Spleen (tissue), 11 donors: Measurements from ENCODE around the gene TWIST2. TPM values are rescaled to one million over a fixed set of nuclear protein-coding genes. Genes with fewer than 3 reads are reported as not detected.

Source experiments
- DNase-seq: peaks from one replicate; pipeline ENCODE4 v3.0.0-alpha.2; 2020
- H3K27ac ChIP-seq, 8 donors: fragments of 200-600 bp; sonication (generic) in 7 of 8; 1 replicate in 4 of 8; 2 replicates in 4 of 8; pipeline versions ENCODE4 v1.5.0 to v1.8.0; 2016 to 2021; ENCODE audit warnings: inconsistent platforms in 4 of 8, mild to moderate bottlenecking in 4 of 8, moderate library complexity in 1 of 8
- H3K27me3 ChIP-seq, 7 donors: fragments of 200-600 bp; sonication (generic) in 6 of 7; replicated peaks in 1 of 7; 1 replicate in 4 of 7; 2 replicates in 3 of 7; pipeline versions ENCODE4 v1.5.0 to v1.8.0; 2016 to 2021; ENCODE audit warnings: inconsistent platforms in 3 of 7, mild to moderate bottlenecking in 1 of 7
- H3K36me3 ChIP-seq, 6 donors: fragments of 200-600 bp; sonication (generic) in 5 of 6; 1 replicate in 4 of 6; 2 replicates in 2 of 6; pipeline versions ENCODE4 v1.5.0 to v1.8.0; 2016 to 2021; ENCODE audit warnings: inconsistent platforms in 2 of 6
- H3K4me1 ChIP-seq, 6 donors: fragments of 200-600 bp; sonication (generic) in 5 of 6; 1 replicate in 3 of 6; 2 replicates in 3 of 6; pipeline versions ENCODE4 v1.5.0 to v1.8.0; 2016 to 2021; ENCODE audit warnings: inconsistent platforms in 3 of 6
- H3K4me3 ChIP-seq, 8 donors: fragments of 200-600 bp; sonication (generic) in 7 of 8; 1 replicate in 4 of 8; 2 replicates in 4 of 8; pipeline versions ENCODE4 v1.5.0 to v1.8.0; 2016 to 2021; ENCODE audit warnings: inconsistent platforms in 4 of 8, mild to moderate bottlenecking in 4 of 8, moderate library complexity in 2 of 8
- H3K9me3 ChIP-seq, 8 donors: fragments of 200-600 bp; sonication (generic) in 7 of 8; 1 replicate in 4 of 8; 2 replicates in 4 of 8; pipeline versions ENCODE4 v1.5.0 to v1.8.0; 2016 to 2021; ENCODE audit warnings: inconsistent platforms in 4 of 8
- POLR2A ChIP-seq, 3 donors: fragments of 450-650 bp; IDR thresholded peaks; one replicate each; pipeline ENCODE4 v1.5.1; 2017; ENCODE audit warnings: antibody characterized with exemption in 3 of 3, mild to moderate bottlenecking in 1 of 3
- POLR2AphosphoS5 ChIP-seq, 3 donors: sonication (generic); formaldehyde crosslinking; IDR thresholded peaks; one replicate each; pipeline ENCODE4 v1.5.1; 2017; ENCODE audit warnings: antibody characterized with exemption in 3 of 3
- WGBS, 5 donors: extraction: QIAGEN DNeasy Blood & Tissue Kit in 3 of 5; methylation state at CpG; one replicate each; pipeline versions ENCODE4 v1.1.5 to v1.1.7; 2013 to 2018; 5-methylcytosine and 5-hydroxymethylcytosine counted together
- intact Hi-C: fragments of 100-400 bp; cut with DNase I; formaldehyde crosslinking; loops from one replicate; pipeline ENCODE4 v1.15.0; 2023; ENCODE audit warnings: low total_unique reads
- polyA plus RNA-seq, 3 donors: library from polyadenylated mRNA; stranded (reverse); fragments of 200-250 nt; gene quantifications; one replicate each; pipeline ENCODE4 v1.2.1, GENCODE V29; 2013
- total RNA-seq, 7 donors: library from RNA; depleted of rRNA in 3 of 7; stranded (reverse); fragments of >200 nt in 3 of 7; fragmentation: NEBNext Ultra II Directional in 4 of 7; extraction: Animal tissue kit (Norgen Biotek cat#: 25700) in 4 of 7; gene quantifications; one replicate each; pipeline versions ENCODE4 v1.1.0 to v1.2.1, GENCODE V29; 2016 to 2021
- TF ChIP-seq, protein P1 (sequence below), 11 experiments: fragments of 200-600 bp in 7 of 11; fragments of 450-650 bp in 4 of 11; sonication (generic) in 4 of 11; IDR thresholded peaks in 8 of 11; conservative IDR thresholded peaks in 3 of 11; 1 replicate in 7 of 11; 2 replicates in 4 of 11; pipeline versions ENCODE4 v1.4.0 to v1.8.0; 2016 to 2021; ENCODE audit warnings: antibody characterized with exemption in 11 of 11, inconsistent platforms in 4 of 11, mild to moderate bottlenecking in 1 of 11
- donor health status: healthy with polysubstance abuse.
- donor health status: DM: no; HTN: no; CAD: no; lungs with moderate emphysema.
- donor health status: DM: no; HTN: no; CAD: no.
- donor health status: Bipolar disorder and iron deficiency.
- donor health status: healthy.
- donor health status: DM: no; HTN: no; CAD: no.
- donor health status: DM: yes; HTN: yes; CAD: no.

TWIST2 gene
- total and polyA plus RNA-seq, 10 donors = 1.7 to 9.0 (median 2.4) TPM

DNA sequence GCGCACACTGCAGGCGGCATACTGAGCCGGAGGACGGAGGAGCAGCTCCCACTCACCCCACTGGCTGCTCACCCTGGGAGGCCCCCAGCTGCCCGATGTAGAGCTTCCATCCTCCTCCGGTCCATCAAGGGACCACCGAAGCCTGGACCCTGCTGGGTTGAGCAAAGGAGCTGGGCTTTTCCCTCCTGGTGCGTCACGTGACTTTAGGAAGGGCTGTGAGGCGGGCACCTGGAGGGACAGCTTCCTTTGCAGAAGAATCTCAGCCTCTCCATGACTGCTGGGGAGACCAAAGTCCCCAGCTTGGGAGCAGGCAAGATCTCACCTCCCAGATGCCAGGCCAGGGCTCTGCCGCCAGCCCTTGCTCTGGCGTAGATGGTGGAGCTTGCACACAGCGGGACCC is 102.7 kb downstream of the TWIST2 start:
- H3K36me3 ChIP-seq = no peaks in the 10 kb centered on the region

DNA sequence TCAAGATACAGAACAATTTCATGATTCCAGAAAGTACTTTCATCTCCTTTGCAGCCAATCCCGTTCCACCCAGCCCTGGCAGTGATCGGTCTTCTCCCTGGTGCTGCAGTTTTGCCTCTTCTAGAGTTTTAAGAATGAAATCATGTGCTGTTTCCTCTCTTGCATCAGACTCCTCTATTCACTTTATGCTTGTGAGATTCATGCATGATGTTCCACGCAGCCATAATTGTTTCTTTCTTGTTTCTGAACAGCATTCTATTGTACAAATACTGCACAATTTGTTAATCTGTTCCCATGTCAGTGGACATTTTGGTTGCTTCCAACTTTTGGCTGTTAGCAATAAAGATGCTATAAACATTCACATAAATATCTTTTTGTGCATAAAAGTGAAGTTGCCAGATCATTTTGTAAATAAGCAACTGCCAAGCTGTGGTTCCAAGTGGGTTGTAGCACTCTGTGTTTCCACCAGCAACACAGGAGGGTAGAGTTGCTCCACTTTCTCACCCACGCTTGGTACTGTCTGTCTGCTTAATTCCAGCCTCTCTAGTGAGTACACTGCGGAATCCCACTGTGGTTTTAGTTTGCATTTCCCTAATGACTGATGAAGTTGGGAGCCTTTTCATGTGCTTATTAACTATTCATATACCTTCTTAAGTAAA is 104.5 kb downstream of the TWIST2 start:
- WGBS, 5 donors = 82 to 89% (median 87%) methylated on average over 5 of the region's 5 CpGs
- intact Hi-C loops = no loop called here

More for the DNA sequence above, 102.7 kb downstream of the TWIST2 start:
- Histone ChIP-seq H3K4me1 (peaks cover 0 to 9% (median 0%) of the 10 kb centered on the region in 6 donors), H3K9me3 (peaks cover 0 to 6% (median 0%) of the 10 kb centered on the region in 8 donors), H3K27me3 (peaks cover 0 to 31% (median 0%) of the 10 kb centered on the region in 7 donors), H3K27ac (no peak overlapping the region), H3K4me3 (no peak overlapping the region)
- intact Hi-C loops = no loop called here
- DNase-seq = peak; percentile 51
- TF ChIP-seq POLR2AphosphoS5 (IDR thresholded peaks at IDR 0.05) (no peak), POLR2A (IDR thresholded peaks at IDR 0.05) (no peak)
- TF ChIP-seq, protein P1, sequence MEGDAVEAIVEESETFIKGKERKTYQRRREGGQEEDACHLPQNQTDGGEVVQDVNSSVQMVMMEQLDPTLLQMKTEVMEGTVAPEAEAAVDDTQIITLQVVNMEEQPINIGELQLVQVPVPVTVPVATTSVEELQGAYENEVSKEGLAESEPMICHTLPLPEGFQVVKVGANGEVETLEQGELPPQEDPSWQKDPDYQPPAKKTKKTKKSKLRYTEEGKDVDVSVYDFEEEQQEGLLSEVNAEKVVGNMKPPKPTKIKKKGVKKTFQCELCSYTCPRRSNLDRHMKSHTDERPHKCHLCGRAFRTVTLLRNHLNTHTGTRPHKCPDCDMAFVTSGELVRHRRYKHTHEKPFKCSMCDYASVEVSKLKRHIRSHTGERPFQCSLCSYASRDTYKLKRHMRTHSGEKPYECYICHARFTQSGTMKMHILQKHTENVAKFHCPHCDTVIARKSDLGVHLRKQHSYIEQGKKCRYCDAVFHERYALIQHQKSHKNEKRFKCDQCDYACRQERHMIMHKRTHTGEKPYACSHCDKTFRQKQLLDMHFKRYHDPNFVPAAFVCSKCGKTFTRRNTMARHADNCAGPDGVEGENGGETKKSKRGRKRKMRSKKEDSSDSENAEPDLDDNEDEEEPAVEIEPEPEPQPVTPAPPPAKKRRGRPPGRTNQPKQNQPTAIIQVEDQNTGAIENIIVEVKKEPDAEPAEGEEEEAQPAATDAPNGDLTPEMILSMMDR (IDR thresholded peaks at IDR 0.05 in 8 of 11, conservative IDR thresholded peaks at IDR 0.05 in 3 of 11) = no peak
- 84 to 93% (median 92%) methylated on average over 8 to 13 of the region's 13 CpGs for WGBS, 5 donors

DNA sequence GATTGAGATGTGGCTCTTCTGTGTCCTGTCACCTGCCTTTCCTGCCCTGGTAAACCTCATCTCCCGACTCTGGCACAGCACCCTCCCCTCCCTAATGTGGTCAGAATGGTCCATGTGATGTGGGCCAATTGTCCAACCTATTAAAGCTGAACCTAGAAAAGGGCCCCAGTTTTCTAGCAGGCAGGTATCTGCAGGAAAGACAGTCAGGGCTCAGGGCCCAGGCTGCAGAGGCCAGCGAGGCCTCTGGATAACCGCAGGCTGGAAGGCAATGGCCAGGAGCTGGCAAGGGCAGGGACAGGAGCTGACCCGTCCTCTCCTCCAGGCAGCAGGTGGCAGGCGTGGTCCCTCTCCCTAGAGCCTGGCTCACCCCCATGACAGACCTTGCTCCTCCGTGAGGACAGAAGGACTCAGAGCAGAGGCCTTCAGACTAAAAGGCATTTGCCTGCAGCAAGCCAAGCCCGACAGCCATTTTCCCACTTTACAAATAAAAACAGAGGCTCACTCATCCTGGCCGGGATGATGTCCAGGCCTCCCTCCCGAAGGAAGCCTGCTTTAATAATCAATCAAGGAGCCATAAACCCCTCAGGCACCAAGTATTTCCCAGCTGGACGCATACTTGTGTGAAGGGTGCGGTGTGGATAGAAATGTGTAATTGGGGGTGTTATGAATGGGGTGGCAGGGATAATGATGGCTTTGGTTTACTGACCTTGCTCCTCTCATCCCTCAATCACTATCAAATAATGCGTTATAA is 107.1 kb downstream of the TWIST2 start:
- 74 to 86% (median 80%) methylated on average over 9 to 12 of the region's 12 CpGs for WGBS, 5 donors
- Histone ChIP-seq H3K27ac (no peak overlapping the region), H3K4me3 (no peak overlapping the region), H3K36me3 (no peaks in the 10 kb centered on the region), H3K27me3 (peaks cover 0 to 36% (median 0%) of the 10 kb centered on the region in 7 donors), H3K4me1 (peaks cover 0 to 9% (median 0%) of the 10 kb centered on the region in 6 donors), H3K9me3 (peaks cover 0 to under 1% (median 0%) of the 10 kb centered on the region in 8 donors)
- intact Hi-C loops = no loop called here
- DNase-seq = peak; percentile 36
- TF ChIP-seq POLR2AphosphoS5 (IDR thresholded peaks at IDR 0.05) (no peak), POLR2A (IDR thresholded peaks at IDR 0.05) (no peak)
- TF ChIP-seq, protein P1 (IDR thresholded peaks at IDR 0.05 in 8 of 11, conservative IDR thresholded peaks at IDR 0.05 in 3 of 11) = no peak

More for the DNA sequence above, 104.5 kb downstream of the TWIST2 start:
- no peak overlapping the region for H3K27ac ChIP-seq
- H3K27me3 ChIP-seq = peaks cover 0 to 49% (median 0%) of the 10 kb centered on the region in 7 donors
- H3K4me3 ChIP-seq = no peak overlapping the region
- H3K9me3 ChIP-seq = no peaks in the 10 kb centered on the region
- H3K4me1 ChIP-seq = peaks cover 0 to 18% (median 3%) of the 10 kb centered on the region in 6 donors
- no peaks in the 10 kb centered on the region for H3K36me3 ChIP-seq
- DNase-seq = no peak
- TF ChIP-seq, protein P1 (IDR thresholded peaks at IDR 0.05 in 8 of 11, conservative IDR thresholded peaks at IDR 0.05 in 3 of 11) = no peak
- TF ChIP-seq POLR2AphosphoS5 (IDR thresholded peaks at IDR 0.05) (no peak), POLR2A (IDR thresholded peaks at IDR 0.05) (no peak)
